Lung microvascular endothelial cell (primary cell): ENCODE measurements around the gene BBS9. TPM values are rescaled to one million over a fixed set of nuclear protein-coding genes. Genes with fewer than 3 reads are reported as not detected.

ENCODE experiments used
- DNase-seq, 2 donors: peaks; one replicate each; pipeline versions ENCODE4 v3.0.0 to v3.0.0-alpha.2; 2010; ENCODE audit warnings: low read depth in 2 of 2
- total RNA-seq: library from RNA; depleted of rRNA; stranded (reverse); fragments of >200 nt; gene quantifications from 2 replicates; pipeline ENCODE4 v1.2.1, GENCODE V29; 2014

Gene BBS9
- total RNA-seq, 1 donor from 2014 or later = 13.7 TPM

DNA sequence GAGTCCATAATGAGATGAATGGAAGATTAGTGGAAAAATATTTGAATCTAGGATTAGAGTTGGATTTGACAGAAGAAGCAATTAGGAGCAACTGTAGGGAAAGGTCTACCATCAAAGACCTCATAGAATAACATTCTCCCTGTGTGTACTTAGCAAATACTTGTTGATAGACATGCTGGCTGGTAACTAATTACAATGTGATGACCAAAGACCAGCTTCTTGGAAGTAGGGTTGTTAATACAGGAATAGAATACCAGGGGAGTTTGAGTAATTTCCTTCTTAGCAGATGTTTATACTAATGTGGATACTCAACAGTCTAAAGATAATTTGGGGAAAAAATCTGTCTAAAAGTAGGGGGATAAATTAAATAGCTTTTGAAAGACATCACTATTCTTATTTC is 418.5 kb downstream of the BBS9 start:
- peak in 1 of 2 donors; percentile 75 for DNase-seq

DNA sequence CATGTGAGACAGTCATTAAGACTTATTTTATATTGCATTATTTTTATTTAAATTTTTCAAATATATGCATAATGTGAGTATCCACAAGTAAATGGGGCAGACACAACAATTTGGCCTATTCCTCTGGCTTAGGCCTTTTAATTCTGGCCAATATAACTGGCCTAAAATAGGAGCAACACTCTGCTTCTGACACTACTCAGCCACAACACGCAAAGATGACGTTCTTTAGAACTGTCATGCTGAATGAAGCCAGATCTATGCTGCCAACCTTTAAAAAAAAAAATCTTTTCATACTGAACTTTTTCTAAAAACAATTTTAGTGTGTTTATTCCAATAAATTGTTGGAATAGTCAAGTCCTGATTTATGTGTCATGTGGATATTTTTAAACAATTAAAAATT is 421.0 kb downstream of the BBS9 start:
- no peak for DNase-seq

GRCh38 chr7:33550979-33551378 is 421.6 kb downstream of the BBS9 start:
- DNase-seq = no peak

- DNase-seq = no peak
These were observed 424.7 kb downstream of the BBS9 start for GRCh38 chr7:33554046-33554445.

GRCh38 chr7:33554576-33554975 is 425.2 kb downstream of the BBS9 start:
- DNase-seq = peak; percentile 12 to 53

- DNase-seq = no peak
These were observed 427.1 kb downstream of the BBS9 start for GRCh38 chr7:33556472-33556871.

- no peak for DNase-seq
These were observed 429.4 kb downstream of the BBS9 start for GRCh38 chr7:33558549-33559323.

DNA sequence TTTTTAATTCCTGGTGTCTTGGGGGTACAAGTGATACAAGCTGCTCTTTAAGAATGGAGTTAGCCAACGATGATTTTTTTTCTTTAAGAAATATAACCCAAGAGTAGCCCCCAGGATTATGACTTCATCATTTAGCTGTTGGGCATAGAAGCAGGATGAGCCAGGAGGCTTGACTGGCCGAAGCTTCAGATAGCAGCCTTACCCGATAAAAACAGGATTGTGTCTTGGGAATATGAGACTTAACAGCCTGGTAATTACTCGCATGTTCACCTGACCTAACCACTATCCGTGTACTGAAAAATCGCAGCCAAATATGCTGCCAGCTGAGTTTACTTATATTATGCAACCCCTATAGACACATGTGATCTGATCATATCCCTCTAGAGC is 430.0 kb downstream of the BBS9 start:
- no peak for DNase-seq

DNA sequence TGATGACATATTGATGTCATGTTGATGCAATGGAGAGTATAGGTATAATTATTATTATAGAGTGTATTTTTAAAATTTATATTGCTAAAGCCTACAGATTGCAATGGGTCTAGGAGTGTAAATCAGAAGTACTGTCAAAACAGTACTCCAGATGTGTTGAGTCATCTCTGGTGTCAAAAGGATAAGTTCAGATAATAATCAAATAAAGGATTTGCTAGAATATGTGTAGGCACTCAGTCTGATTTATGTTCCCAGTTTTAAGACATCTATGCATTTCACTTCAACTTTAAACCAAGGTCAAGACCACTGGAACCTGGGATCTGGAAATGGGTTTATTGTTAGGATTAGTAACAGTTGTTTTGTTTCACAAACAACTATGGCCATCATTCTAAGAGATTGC is 433.6 kb downstream of the BBS9 start:
- no peak for DNase-seq

- DNase-seq = no peak
These were observed 434.3 kb downstream of the BBS9 start for GRCh38 chr7:33563651-33564050.

- peak in 1 of 2 donors; percentile 42 for DNase-seq
These were observed 448.8 kb downstream of the BBS9 start for GRCh38 chr7:33578166-33578565.

DNA sequence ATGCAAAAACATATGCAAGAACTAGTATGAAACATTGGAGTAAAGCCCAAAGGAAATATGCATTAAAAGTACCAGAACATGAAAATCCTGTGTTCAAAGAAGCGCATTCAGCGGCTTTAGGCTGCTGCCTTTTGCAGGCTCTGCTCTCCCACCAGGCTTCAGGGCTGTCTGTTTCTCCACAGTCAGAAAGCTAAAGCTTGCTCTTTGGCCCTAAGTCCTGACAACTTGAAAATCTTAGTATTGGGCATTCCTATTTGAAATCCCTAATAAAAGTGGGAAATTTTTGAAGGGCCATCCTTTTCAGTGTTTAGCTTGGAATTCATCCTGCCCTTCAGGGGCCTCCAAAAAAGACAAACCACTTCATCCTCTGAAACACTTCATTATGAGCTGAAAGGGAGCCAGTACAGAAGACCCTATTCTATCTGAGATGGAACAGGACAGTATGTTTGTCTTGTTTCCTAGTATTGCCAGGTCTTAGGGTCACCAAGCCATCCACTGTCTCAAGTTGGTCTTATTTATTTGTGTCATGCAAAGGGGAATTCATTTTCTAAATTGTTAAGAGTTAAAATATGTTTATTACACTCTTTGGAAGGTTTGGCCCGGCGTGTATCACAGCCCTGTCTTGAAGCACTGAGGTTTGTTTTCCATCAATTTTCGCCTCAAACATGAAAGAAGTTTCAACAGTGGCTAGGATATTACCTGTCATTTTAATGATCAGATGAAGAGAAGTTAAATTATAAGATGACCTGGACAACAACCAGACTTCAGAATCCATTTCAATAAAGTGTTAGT is 449.7 kb downstream of the BBS9 start:
- no peak for DNase-seq

DNA sequence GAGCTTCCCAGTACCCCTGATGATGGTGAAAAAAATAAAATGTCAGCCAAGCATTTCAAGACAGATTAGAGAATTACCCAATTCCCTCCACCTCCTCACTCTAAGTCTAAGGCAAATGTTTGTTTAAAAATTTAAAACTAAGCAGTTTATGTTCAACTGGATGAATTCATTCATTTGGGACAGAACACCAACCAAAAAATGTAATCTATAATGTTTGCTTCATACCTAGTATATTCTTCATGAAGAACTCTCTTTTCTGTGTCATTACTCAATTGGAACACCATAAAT is 450.3 kb downstream of the BBS9 start:
- no peak for DNase-seq

- no peak for DNase-seq
These were observed 451.9 kb downstream of the BBS9 start for GRCh38 chr7:33581236-33581635.

DNA sequence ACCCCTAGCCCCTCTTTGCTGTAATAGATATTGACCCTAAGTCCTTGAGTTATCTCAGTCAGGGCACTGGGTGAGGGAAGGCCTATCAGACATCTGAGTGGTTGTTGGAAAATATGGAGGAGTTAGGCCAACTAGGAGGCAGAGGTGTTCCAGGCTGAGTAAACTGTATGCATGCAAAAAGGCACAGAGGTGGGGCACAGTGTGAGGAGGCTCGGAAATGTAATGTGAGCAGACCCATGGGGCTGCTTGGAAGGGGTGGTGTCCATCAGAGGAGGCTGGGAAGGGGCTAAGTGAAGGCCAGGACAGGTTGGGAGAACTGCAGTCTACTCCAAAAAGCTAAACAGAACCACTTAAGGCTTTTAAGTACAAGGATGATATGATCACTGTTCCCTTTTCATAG is 452.7 kb downstream of the BBS9 start:
- no peak for DNase-seq

DNA sequence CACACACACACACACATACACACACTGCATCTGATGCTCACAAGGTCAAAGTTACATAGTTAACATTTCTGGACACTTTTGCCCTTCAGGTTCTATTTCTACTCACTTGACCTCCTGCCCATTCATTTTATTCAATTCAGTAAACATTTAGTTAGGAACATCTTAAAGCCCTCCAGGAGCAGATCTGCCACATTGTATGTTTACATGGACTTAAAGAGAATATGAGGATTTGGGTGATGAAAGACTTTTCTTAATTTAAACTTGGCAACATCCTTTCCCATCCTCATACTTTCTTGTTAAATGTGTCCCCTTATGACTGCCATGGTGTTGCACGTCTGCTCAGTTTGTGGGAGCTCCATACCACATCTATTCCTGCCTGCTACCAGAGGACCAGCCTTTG is 453.2 kb downstream of the BBS9 start:
- DNase-seq = no peak

- no peak for DNase-seq
These were observed 460.5 kb downstream of the BBS9 start for GRCh38 chr7:33589911-33590310.

DNA sequence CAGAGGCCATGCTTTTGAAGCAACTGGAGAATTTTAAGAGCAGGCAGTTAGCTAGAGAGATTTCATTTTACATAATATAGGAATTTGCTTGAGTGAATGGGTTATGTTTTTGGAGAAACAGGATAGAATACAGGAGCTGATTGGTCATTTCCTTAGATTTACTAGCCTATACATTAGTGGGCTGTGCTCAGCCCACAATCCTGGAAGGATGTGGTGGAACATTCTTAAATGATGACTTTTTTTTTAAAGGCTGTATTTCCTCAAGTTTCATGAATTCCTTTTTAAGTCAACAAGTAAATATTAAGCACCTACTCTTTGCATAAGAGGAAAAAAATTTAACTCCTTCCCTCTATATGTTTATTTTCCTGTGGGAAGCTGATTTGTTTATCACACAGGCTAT is 461.6 kb downstream of the BBS9 start:
- peak in 1 of 2 donors; percentile 22 for DNase-seq

GRCh38 chr7:33591490-33591889 is 462.1 kb downstream of the BBS9 start:
- peak in 1 of 2 donors; percentile 61 for DNase-seq

- DNase-seq = no peak
These were observed 463.4 kb downstream of the BBS9 start for GRCh38 chr7:33592718-33593117.

DNA sequence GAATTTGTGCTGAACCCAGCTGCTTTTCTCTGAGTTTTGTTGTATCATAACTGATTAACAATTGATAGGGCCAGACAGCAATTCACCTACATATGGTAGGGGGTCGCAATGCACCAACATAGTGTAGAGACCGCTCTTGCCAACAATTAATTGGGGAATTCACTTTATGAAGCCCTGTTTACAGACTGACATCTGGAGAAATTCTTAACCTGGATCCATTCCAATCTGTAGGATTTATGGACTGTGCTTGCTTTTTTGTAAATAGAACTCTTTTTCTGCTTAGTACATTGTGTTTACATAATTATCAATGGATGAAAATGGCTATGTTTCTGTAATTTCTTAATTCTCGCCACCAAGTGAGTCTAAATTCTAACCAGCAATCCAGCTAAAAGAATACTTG is 464.2 kb downstream of the BBS9 start:
- DNase-seq = no peak

- DNase-seq = no peak
These were observed 467.3 kb downstream of the BBS9 start for GRCh38 chr7:33596686-33597085.

DNA sequence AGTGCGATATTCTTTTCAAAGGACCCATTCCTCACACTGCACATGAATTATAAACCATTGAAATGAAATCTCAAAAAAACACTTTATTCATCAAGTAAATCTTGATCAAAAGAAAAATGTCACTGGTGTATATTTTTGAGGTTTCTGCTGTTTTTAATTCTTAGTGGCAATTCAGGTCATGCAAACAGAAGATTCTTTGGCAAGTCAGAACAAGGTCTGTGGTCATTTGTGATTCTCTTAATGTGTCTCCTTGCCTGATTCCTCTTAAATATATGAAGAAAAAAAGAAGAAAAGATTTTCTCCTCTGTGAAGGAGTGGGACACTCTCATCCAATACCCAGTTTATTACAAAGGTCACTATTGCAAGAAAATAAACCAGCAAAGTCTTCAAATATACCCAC is 467.8 kb downstream of the BBS9 start:
- DNase-seq = no peak
